Keratinocyte (primary cell): ENCODE results near the gene FOXK2.

ENCODE experiments used
- CTCF ChIP-seq, 3 experiments: IDR thresholded peaks in 1 of 3; conservative IDR thresholded peaks in 1 of 3; optimal IDR thresholded peaks in 1 of 3; 2 replicates in 2 of 3; 3 replicates in 1 of 3; pipeline versions ENCODE3 to v1.5.1; 2011; ENCODE audit warnings: low read length in 3 of 3, mild to moderate bottlenecking in 3 of 3, moderate library complexity in 2 of 3, control low read depth in 1 of 3, inconsistent platforms in 1 of 3; ENCODE audit not compliant: insufficient read depth in 2 of 3; ENCODE audit errors: extremely low read depth in 1 of 3
- EZH2 ChIP-seq: IDR thresholded peaks from one replicate; pipeline ENCODE4 v1.6.1; 2012; ENCODE audit warnings: inconsistent platforms, mild to moderate bottlenecking, low read length, moderate library complexity

GRCh38 chr17:82594571-82594970, 75.0 kb downstream of the FOXK2 start:
- TF ChIP-seq CTCF (optimal IDR thresholded peaks at IDR 0.05 in 1 of 3, IDR thresholded peaks at IDR 0.05 in 1 of 3, conservative IDR thresholded peaks at IDR 0.05 in 1 of 3; ENCODE audit: extremely low read depth in 1 of 3, insufficient read depth in 2 of 3, low read length in 3 of 3) (no peak), EZH2 (no peak)
